H1 (cell line): ENCODE results near the gene ARMC5. TPM values are rescaled to one million over a fixed set of nuclear protein-coding genes. Genes with fewer than 3 reads are reported as not detected.

Experiments
- ATF3 ChIP-seq: IDR thresholded peaks from 2 replicates; pipeline ENCODE4 v1.6.1; 2011; ENCODE audit warnings: low read depth, mild to moderate bottlenecking, low read length; ENCODE audit not compliant: insufficient read depth
- CHD1 ChIP-seq: IDR thresholded peaks from 2 replicates; pipeline ENCODE4 v1.6.1; 2012; ENCODE audit warnings: low read depth, low read length, improper control_type of control experiment
- SP2 ChIP-seq: IDR thresholded peaks from 2 replicates; pipeline ENCODE4 v1.6.1; 2012; ENCODE audit warnings: mild to moderate bottlenecking, low read length, inconsistent platforms
- polyA plus RNA-seq, 7 experiments: library from polyadenylated mRNA; depleted of rRNA in 3 of 7; stranded (reverse) in 5 of 7; unstranded in 2 of 7; fragments of >200 nt in 5 of 7; fragments of 200-250 nt in 2 of 7; gene quantifications; 1 replicate in 5 of 7; 2 replicates in 1 of 7; 4 replicates in 1 of 7; pipeline versions ENCODE4 v1.2.1 to v1.2.3, GENCODE V29; 2011 to 2013; ENCODE audit warnings: missing spikeins in 2 of 7, mixed read lengths in 2 of 7
- total RNA-seq: library from RNA; stranded (reverse); fragmentation: NEBNext Ultra II Directional; extraction: Animal tissue kit (Norgen Biotek cat#: 25700); gene quantifications from 2 replicates; pipeline ENCODE4 v1.2.1, GENCODE V29; 2021

Gene ARMC5
- total and polyA plus RNA-seq, 2 of the 8 experiments (the other 6 are each of a cell fraction or from before 2014, with no cell fraction given) = 7.8 to 8.7 TPM

GRCh38 chr16:31501226-31501965 is 42.1 kb downstream of the ARMC5 start (continued):
- no peak for TF ChIP-seq ATF3
- no peak for TF ChIP-seq CHD1
- no peak for TF ChIP-seq SP2
- TF ChIP-seq, all 59 proteins: peak for 0
